ENCODE measurements around the gene PITPNB. TPM values are rescaled to one million over a fixed set of nuclear protein-coding genes. Genes with fewer than 3 reads are reported as not detected.

Gene PITPNB
- total and polyA plus RNA-seq, 8 donors = 51.1 to 79.3 (median 71.2) TPM

GRCh38 chr22:27877501-27877900 lies 41.6 kb downstream of the PITPNB start:
- Histone ChIP-seq H3K36me3 (peaks cover 0 to 26% of the 10 kb centered on the region in 2 donors), H3K4me1 (peaks cover 0 to 15% of the 10 kb centered on the region in 2 donors), H3K27me3 (no peaks in the 10 kb centered on the region), H3K27ac (no peak overlapping the region), H3K9me3 (no peaks in the 10 kb centered on the region), H3K4me3 (no peak overlapping the region)
- DNase-seq = no peak
- no peak for TF ChIP-seq CTCF (IDR thresholded peaks at IDR 0.05)
- intact Hi-C loops (cut with DNase I) = no loop called here
- ATAC-seq = no peak

GRCh38 chr22:27876684-27877083 lies 42.4 kb downstream of the PITPNB start:
- no peak overlapping the region for H3K27ac ChIP-seq
- H3K9me3 ChIP-seq = no peaks in the 10 kb centered on the region
- no peak for TF ChIP-seq CTCF (IDR thresholded peaks at IDR 0.05)
- H3K36me3 ChIP-seq = peaks cover 0 to 34% of the 10 kb centered on the region in 2 donors
- ATAC-seq = no peak
- intact Hi-C loops (cut with DNase I) = no loop called here
- peaks cover 0 to 11% of the 10 kb centered on the region in 2 donors for H3K4me1 ChIP-seq
- no peaks in the 10 kb centered on the region for H3K27me3 ChIP-seq
- H3K4me3 ChIP-seq = no peak overlapping the region
- DNase-seq = no peak

- intact Hi-C loops (cut with DNase I) = no loop called here
- TF ChIP-seq CTCF (IDR thresholded peaks at IDR 0.05) = no peak
- DNase-seq = no peak
- peaks cover 0 to 4% of the 10 kb centered on the region in 2 donors for H3K4me1 ChIP-seq
- no peak for ATAC-seq
- no peak overlapping the region for H3K4me3 ChIP-seq
- no peaks in the 10 kb centered on the region for H3K27me3 ChIP-seq
- peaks cover 0 to 42% of the 10 kb centered on the region in 2 donors for H3K36me3 ChIP-seq
- H3K27ac ChIP-seq = no peak overlapping the region
- H3K9me3 ChIP-seq = no peaks in the 10 kb centered on the region
Observed at GRCh38 chr22:27875951-27876350, 43.1 kb downstream of the PITPNB start.

GRCh38 chr22:27874764-27875163 lies 44.3 kb downstream of the PITPNB start:
- Histone ChIP-seq H3K4me3 (no peak overlapping the region), H3K27me3 (no peaks in the 10 kb centered on the region), H3K27ac (no peak overlapping the region), H3K4me1 (no peaks in the 10 kb centered on the region), H3K36me3 (peaks cover 0 to 46% of the 10 kb centered on the region in 2 donors), H3K9me3 (no peaks in the 10 kb centered on the region)
- TF ChIP-seq CTCF (IDR thresholded peaks at IDR 0.05) = no peak
- DNase-seq (no peak), ATAC-seq (no peak)
- intact Hi-C loops (cut with DNase I) = no loop called here

- TF ChIP-seq CTCF (IDR thresholded peaks at IDR 0.05) = no peak
- H3K36me3 ChIP-seq = peaks cover 0 to 46% of the 10 kb centered on the region in 2 donors
- DNase-seq (no peak), ATAC-seq (no peak)
- no peaks in the 10 kb centered on the region for H3K9me3 ChIP-seq
- H3K4me1 ChIP-seq = no peaks in the 10 kb centered on the region
- no peak overlapping the region for H3K27ac ChIP-seq
- no peak overlapping the region for H3K4me3 ChIP-seq
- no peaks in the 10 kb centered on the region for H3K27me3 ChIP-seq
- intact Hi-C loops (cut with DNase I) = no loop called here
Observed at GRCh38 chr22:27874185-27874584, 44.9 kb downstream of the PITPNB start.

Data from left lung (tissue), 10 donors.